GM12878 (cell line): ENCODE measurements around the gene TNFAIP2. TPM values are rescaled to one million over a fixed set of nuclear protein-coding genes. Genes with fewer than 3 reads are reported as not detected.

Experiments
- ATAC-seq: fragments of 200-7000 bp; cut with Tn5 transposase; 3 replicates; pipeline ENCODE4 v1.9.1; 2020; ENCODE audit warnings: mild to moderate bottlenecking, moderate library complexity
- BruUV-seq: library from RNA; stranded (reverse); fragments of 400-500 nt; replicated peaks from 2 replicates; lab custom pipeline; 2021; lab: Mats Ljungman, UMichigan
- CTCF ChIA-PET: fragments of 300-600 bp; sonication (Branson Sonifier 250); formaldehyde crosslinking; extraction: SDS; loops from one replicate; lab custom pipeline; 2021; ENCODE audit warnings: inconsistent platforms; lab: Yijun Ruan, JAX
- POLR2A ChIA-PET: fragments of 350-600 bp; formaldehyde crosslinking; extraction: SDS; loops from one replicate; lab custom pipeline; 2021; ENCODE audit warnings: inconsistent platforms; lab: Charles Lee
- RAD21 ChIA-PET: fragments of 300-600 bp; sonication (Branson Sonifier 250); formaldehyde crosslinking; loops from one replicate; lab custom pipeline; 2023; ENCODE audit warnings: antibody characterized with exemption; ENCODE audit not compliant: unreplicated experiment; lab: Charles Lee
- SMC1A ChIA-PET: fragments of 300-600 bp; sonication (Branson Sonifier 250); formaldehyde crosslinking; loops from one replicate; lab custom pipeline; 2023; ENCODE audit not compliant: unreplicated experiment, uncharacterized antibody; lab: Charles Lee
- DNase-seq: peaks from one replicate; pipeline ENCODE4 v3.0.0-alpha.2; 2011; ENCODE audit warnings: low read depth, low spot score
- FAIRE-seq: peaks from 3 replicates; lab custom pipeline; 2011; peaks lifted over from hg19 to GRCh38; lab: Jason Lieb, UNC
- H2AFZ ChIP-seq: 2 replicates; pipeline ENCODE4 v1.6.0; 2011; ENCODE audit warnings: low read depth, low read length, control low read depth; ENCODE audit not compliant: control insufficient read depth
- H3K27ac ChIP-seq: 2 replicates; pipeline ENCODE4 v1.5.1; 2011; ENCODE audit warnings: control low read depth; ENCODE audit not compliant: control insufficient read depth, insufficient read depth
- H3K27me3 ChIP-seq, 2 experiments: replicated peaks in 1 of 2; 2 replicates each; pipeline versions ENCODE4 v1.6.0 to v1.6.1; 2011; ENCODE audit warnings: low read length in 1 of 2; ENCODE audit not compliant: control insufficient read depth in 2 of 2, insufficient read depth in 2 of 2
- H3K36me3 ChIP-seq, 2 experiments: 2 replicates each; pipeline ENCODE4 v1.5.1; 2011; ENCODE audit warnings: low read length in 1 of 2; ENCODE audit not compliant: control insufficient read depth in 2 of 2, insufficient read depth in 2 of 2
- H3K4me1 ChIP-seq: 2 replicates; pipeline ENCODE4 v1.6.1; 2011; ENCODE audit warnings: mild to moderate bottlenecking, low read length, moderate library complexity, mixed read lengths; ENCODE audit not compliant: control insufficient read depth, insufficient read depth
- H3K4me2 ChIP-seq: 2 replicates; pipeline ENCODE4 v1.6.0; 2011; ENCODE audit warnings: control low read depth; ENCODE audit not compliant: control insufficient read depth, insufficient read depth
- H3K4me3 ChIP-seq: fragments of 200-600 bp; sonication (generic); 2 replicates; pipeline ENCODE4 v1.5.1; 2016
- H3K79me2 ChIP-seq: 2 replicates; pipeline ENCODE4 v1.6.0; 2011; ENCODE audit warnings: low read length; ENCODE audit not compliant: control insufficient read depth, insufficient read depth
- H3K9ac ChIP-seq: 2 replicates; pipeline ENCODE4 v1.8.0; 2011; ENCODE audit warnings: low read length, control low read depth, mixed read lengths; ENCODE audit not compliant: control insufficient read depth, insufficient read depth
- H3K9me3 ChIP-seq: replicated peaks from 3 replicates; pipeline ENCODE4 v1.5.1; 2011; ENCODE audit warnings: mild to moderate bottlenecking, low read length; ENCODE audit not compliant: control insufficient read depth, insufficient read depth
- H4K20me1 ChIP-seq: 2 replicates; pipeline ENCODE4 v1.6.0; 2011; ENCODE audit not compliant: control insufficient read depth, insufficient read depth
- CHD2 ChIP-seq: IDR thresholded peaks from 2 replicates; pipeline ENCODE4 v1.6.1; 2011; ENCODE audit warnings: low read depth, low read length, improper control_type of control experiment, borderline replicate concordance
- CREB1 ChIP-seq: IDR thresholded peaks from 2 replicates; pipeline ENCODE4 v1.6.1; 2012; ENCODE audit warnings: low read depth, mild to moderate bottlenecking, inconsistent platforms
- CREM ChIP-seq: IDR thresholded peaks from 2 replicates; pipeline ENCODE4 v1.6.1; 2014; ENCODE audit warnings: antibody characterized with exemption, low read depth
- IKZF2 ChIP-seq, 2 experiments: fragments of 450-650 bp; IDR thresholded peaks; 2 replicates each; pipeline ENCODE4 v1.6.1; 2017; ENCODE audit warnings: mild to moderate bottlenecking in 2 of 2, moderate library complexity in 2 of 2
- IRF5 ChIP-seq: fragments of 450-650 bp; IDR thresholded peaks from 2 replicates; pipeline ENCODE4 v1.6.1; 2017; ENCODE audit warnings: borderline replicate concordance
- MEF2B ChIP-seq: fragments of 450-650 bp; IDR thresholded peaks from 2 replicates; pipeline ENCODE4 v1.6.1; 2018; ENCODE audit warnings: mild to moderate bottlenecking, moderate library complexity; ENCODE audit not compliant: partially characterized antibody, poor library complexity, severe bottlenecking
- NFYA ChIP-seq: IDR thresholded peaks from 2 replicates; pipeline ENCODE4 v1.6.1; 2011; ENCODE audit warnings: low read depth, mild to moderate bottlenecking, low read length, improper control_type of control experiment, borderline replicate concordance
- POU2F2 ChIP-seq: IDR thresholded peaks from 3 replicates; pipeline ENCODE4 v1.6.1; 2011; ENCODE audit warnings: low read depth, mild to moderate bottlenecking, low read length, borderline replicate concordance
- RAD21 ChIP-seq: IDR thresholded peaks from 2 replicates; pipeline ENCODE4 v1.6.1; 2011; ENCODE audit warnings: mild to moderate bottlenecking, low read depth, low read length, moderate library complexity; ENCODE audit not compliant: insufficient read depth
- RFX5 ChIP-seq: IDR thresholded peaks from 2 replicates; pipeline ENCODE4 v1.6.1; 2011; ENCODE audit warnings: low read depth, low read length, improper control_type of control experiment
- SMAD1 ChIP-seq: fragments of 450-650 bp; IDR thresholded peaks from 2 replicates; pipeline ENCODE4 v1.6.1; 2018; ENCODE audit warnings: mild to moderate bottlenecking, low read depth; ENCODE audit not compliant: partially characterized antibody
- SREBF1 ChIP-seq: IDR thresholded peaks from 2 replicates; pipeline ENCODE4 v1.6.1; 2012; ENCODE audit warnings: mild to moderate bottlenecking, low read length
- TCF7 ChIP-seq: IDR thresholded peaks from 2 replicates; pipeline ENCODE4 v1.6.1; 2014; ENCODE audit warnings: antibody characterized with exemption, borderline replicate concordance
- YY1 ChIP-seq: IDR thresholded peaks from 2 replicates; pipeline ENCODE4 v1.6.1; 2011; ENCODE audit warnings: low read depth, mild to moderate bottlenecking, low read length
- WGBS: methylation state at CpG from one replicate; pipeline ENCODE4 v1.1.6; 2016; ENCODE audit warnings: low lambda C conversion rate; ENCODE audit not compliant: insufficient replicate concordance, insufficient coverage; ENCODE audit errors: missing lambda C conversion rate; 5-methylcytosine and 5-hydroxymethylcytosine counted together
- in situ Hi-C: fragments of 300-500 bp; cut with MboI; formaldehyde crosslinking; loops from 9 replicates; pipeline ENCODE4 v1.14.3; 2018; ENCODE audit warnings: mixed read lengths
- intact Hi-C: fragments of 100-400 bp; cut with micrococcal nuclease; formaldehyde crosslinking; loops from one replicate; pipeline ENCODE4 v1.14.2; 2022; ENCODE audit not compliant: unreplicated experiment
- polyA plus RNA-seq, 11 experiments: library from polyadenylated mRNA; depleted of rRNA in 4 of 11; unstranded in 6 of 11; stranded (reverse) in 5 of 11; fragments of >200 nt; fragmentation: Nextera tagmentation in 4 of 11; fragmentation: Illumina TruSeq in 1 of 11; extraction: Ambion mirVana in 4 of 11; extraction: Trizol in 1 of 11; gene quantifications; 1 replicate in 1 of 11; 2 replicates in 10 of 11; pipeline versions ENCODE4 v1.2.1 to v1.2.3, GENCODE V29; 2011 to 2016; ENCODE audit warnings: inconsistent platforms in 2 of 11, missing spikeins in 2 of 11, low read depth in 1 of 11
- total RNA-seq, 4 experiments: library from RNA; depleted of rRNA in 3 of 4; stranded (reverse); fragments of >200 nt in 3 of 4; fragmentation: Illumina TruSeq in 1 of 4; extraction: Trizol in 1 of 4; gene quantifications; 2 replicates each; pipeline versions ENCODE4 v1.2.1 to v1.2.3, GENCODE V29; 2013 to 2021

TNFAIP2 gene
- total and polyA plus RNA-seq, 10 of the 15 experiments (the other 5 are each of a cell fraction or from before 2014, with no cell fraction given), result 7.1 to 150 (median 74.5) TPM

GRCh38 chr14:103186241-103186822, 63.1 kb downstream of the TNFAIP2 start:
- H3K27ac ChIP-seq, result no peak overlapping the region
- CTCF ChIA-PET, result interaction anchor here (0.6 to 13.7 kb wide), 9 partner anchors 22 to 142 kb away, joined by 3 to 202 read pairs (median 4); no protein-coding TSS in a partner anchor
- H3K4me1 ChIP-seq, result no peaks in the 10 kb centered on the region
- BruUV-seq, result no TSS peak
- no peaks in the 10 kb centered on the region for H3K36me3 ChIP-seq
- no peak overlapping the region for H3K9ac ChIP-seq
- FAIRE-seq (no peak), ATAC-seq (no peak), DNase-seq (no peak)
- intact Hi-C loops, result loop anchor here (5.0 kb wide), 1 partner anchor 44 kb away; no protein-coding TSS in a partner anchor
- RAD21 ChIA-PET, result interaction anchor here (2.4 kb wide), 1 partner anchor 81 kb away, joined by 28 read pairs; no protein-coding TSS in a partner anchor
- no peak overlapping the region for H2AFZ ChIP-seq
- POLR2A ChIA-PET, result interaction anchor here (1.3 kb wide), 1 partner anchor 82 kb away, joined by 4 read pairs; no protein-coding TSS in a partner anchor
- no peaks in the 10 kb centered on the region for H3K79me2 ChIP-seq
- in situ Hi-C loops, result no loop called here
- no peaks in the 10 kb centered on the region for H4K20me1 ChIP-seq
- 43% methylated on average over 9 of the region's 9 CpGs for WGBS
- no peak overlapping the region for H3K4me2 ChIP-seq
- H3K4me3 ChIP-seq, result no peak overlapping the region
- TF ChIP-seq IKZF2 (IDR thresholded peaks at IDR 0.05) (no peak), RAD21 (no peak), POU2F2 (no peak), RFX5 (no peak), MEF2B (no peak), CREB1 (no peak), SREBF1 (no peak), CREM (no peak), NFYA (no peak), CHD2 (no peak), IRF5 (no peak), YY1 (no peak), TCF7 (no peak), SMAD1 (no peak)
- H3K9me3 ChIP-seq, result no peaks in the 10 kb centered on the region; the same call in 2 of the 3 replicates
- H3K27me3 ChIP-seq, result peaks cover 0 to 2% of the 10 kb centered on the region in 2 experiments; a peak in 1 of 4 replicates
- SMC1A ChIA-PET, result interaction anchor here (0.6 to 6.0 kb wide), 6 partner anchors 33 to 663 kb away, joined by 3 to 76 read pairs (median 4); no protein-coding TSS in a partner anchor

Other genes with a start within 250 kb of the TNFAIP2 start
- 0.11 and 0.17 TPM in 2 replicates for gene AMN, start 200.8 kb upstream of the TNFAIP2 start, total RNA-seq (2014; rRNA removed)
- gene AMN, start 200.8 kb upstream of the TNFAIP2 start, total RNA-seq (2014; rRNA removed; fragmentation: Illumina TruSeq; extraction: Trizol), result not detected in 2 replicates
- gene AMN, start 200.8 kb upstream of the TNFAIP2 start, total RNA-seq (2021), result 0.33 and 0.82 TPM in 2 replicates
- 0.04 and 0.10 TPM in 2 replicates for gene AMN, start 200.8 kb upstream of the TNFAIP2 start, polyA plus RNA-seq (2011; rRNA removed)
- 0.03 TPM in 1 of 2 replicates, not detected in the other for gene AMN, start 200.8 kb upstream of the TNFAIP2 start, polyA plus RNA-seq (2014; fragmentation: Illumina TruSeq; extraction: Trizol)
- gene AMN, start 200.8 kb upstream of the TNFAIP2 start, polyA plus RNA-seq (2014; fragmentation: Nextera tagmentation; extraction: Ambion mirVana), result not detected
- 0.24 TPM in 1 of 2 replicates, not detected in the other for gene AMN, start 200.8 kb upstream of the TNFAIP2 start, polyA plus RNA-seq (2014; rRNA removed)
- gene AMN, start 200.8 kb upstream of the TNFAIP2 start, polyA plus RNA-seq (2016; fragmentation: Nextera tagmentation; extraction: Ambion mirVana), result not detected
- 15.3 and 19.9 TPM in 2 replicates for gene CDC42BPB, start 65.9 kb upstream of the TNFAIP2 start, total RNA-seq (2014; rRNA removed)
- gene CDC42BPB, start 65.9 kb upstream of the TNFAIP2 start, total RNA-seq (2014; rRNA removed; fragmentation: Illumina TruSeq; extraction: Trizol), result 10.0 and 10.7 TPM in 2 replicates
- 20.3 and 22.0 TPM in 2 replicates for gene CDC42BPB, start 65.9 kb upstream of the TNFAIP2 start, total RNA-seq (2021)
- gene CDC42BPB, start 65.9 kb upstream of the TNFAIP2 start, polyA plus RNA-seq (2011; rRNA removed), result 17.4 and 22.1 TPM in 2 replicates
- gene CDC42BPB, start 65.9 kb upstream of the TNFAIP2 start, polyA plus RNA-seq (2014; fragmentation: Illumina TruSeq; extraction: Trizol), result 8.4 and 15.9 TPM in 2 replicates
- under 1 TPM; 0.42 to 0.46 TPM for gene CDC42BPB, start 65.9 kb upstream of the TNFAIP2 start, polyA plus RNA-seq (2014; fragmentation: Nextera tagmentation; extraction: Ambion mirVana)
- gene CDC42BPB, start 65.9 kb upstream of the TNFAIP2 start, polyA plus RNA-seq (2014; rRNA removed), result 18.3 and 23.6 TPM in 2 replicates
- gene CDC42BPB, start 65.9 kb upstream of the TNFAIP2 start, polyA plus RNA-seq (2016; fragmentation: Nextera tagmentation; extraction: Ambion mirVana), result 1 to 10 TPM in 1 of 2 experiments, under 1 TPM in 1; 0.82 to 1.7 TPM
- gene LBHD2, start 39.3 kb upstream of the TNFAIP2 start, total RNA-seq (2014; rRNA removed), result not detected in 2 replicates
- not detected in 2 replicates for gene LBHD2, start 39.3 kb upstream of the TNFAIP2 start, total RNA-seq (2014; rRNA removed; fragmentation: Illumina TruSeq; extraction: Trizol)
- gene LBHD2, start 39.3 kb upstream of the TNFAIP2 start, total RNA-seq (2021), result not detected in 2 replicates
- not detected in 2 replicates for gene LBHD2, start 39.3 kb upstream of the TNFAIP2 start, polyA plus RNA-seq (2011; rRNA removed)
- gene LBHD2, start 39.3 kb upstream of the TNFAIP2 start, polyA plus RNA-seq (2014; fragmentation: Illumina TruSeq; extraction: Trizol), result not detected in 2 replicates
- gene LBHD2, start 39.3 kb upstream of the TNFAIP2 start, polyA plus RNA-seq (2014; fragmentation: Nextera tagmentation; extraction: Ambion mirVana), result not detected
- not detected in 2 replicates for gene LBHD2, start 39.3 kb upstream of the TNFAIP2 start, polyA plus RNA-seq (2014; rRNA removed)
- not detected for gene LBHD2, start 39.3 kb upstream of the TNFAIP2 start, polyA plus RNA-seq (2016; fragmentation: Nextera tagmentation; extraction: Ambion mirVana)
- not detected in 2 replicates for gene EXOC3L4, start 28.7 kb upstream of the TNFAIP2 start, total RNA-seq (2014; rRNA removed)
- gene EXOC3L4, start 28.7 kb upstream of the TNFAIP2 start, total RNA-seq (2014; rRNA removed; fragmentation: Illumina TruSeq; extraction: Trizol), result not detected in 2 replicates
- gene EXOC3L4, start 28.7 kb upstream of the TNFAIP2 start, total RNA-seq (2021), result not detected in 2 replicates
- not detected in 2 replicates for gene EXOC3L4, start 28.7 kb upstream of the TNFAIP2 start, polyA plus RNA-seq (2011; rRNA removed)
- gene EXOC3L4, start 28.7 kb upstream of the TNFAIP2 start, polyA plus RNA-seq (2014; fragmentation: Illumina TruSeq; extraction: Trizol), result not detected in 2 replicates
- not detected for gene EXOC3L4, start 28.7 kb upstream of the TNFAIP2 start, polyA plus RNA-seq (2014; fragmentation: Nextera tagmentation; extraction: Ambion mirVana)
- not detected in 2 replicates for gene EXOC3L4, start 28.7 kb upstream of the TNFAIP2 start, polyA plus RNA-seq (2014; rRNA removed)
- not detected for gene EXOC3L4, start 28.7 kb upstream of the TNFAIP2 start, polyA plus RNA-seq (2016; fragmentation: Nextera tagmentation; extraction: Ambion mirVana)
- 68.6 and 75.6 TPM in 2 replicates for gene EIF5, start 210.8 kb downstream of the TNFAIP2 start, total RNA-seq (2014; rRNA removed)
- 84.1 and 92.7 TPM in 2 replicates for gene EIF5, start 210.8 kb downstream of the TNFAIP2 start, total RNA-seq (2014; rRNA removed; fragmentation: Illumina TruSeq; extraction: Trizol)
- gene EIF5, start 210.8 kb downstream of the TNFAIP2 start, total RNA-seq (2021), result 156 and 166 TPM in 2 replicates
- gene EIF5, start 210.8 kb downstream of the TNFAIP2 start, polyA plus RNA-seq (2011; rRNA removed), result 268 and 275 TPM in 2 replicates
- 137 and 204 TPM in 2 replicates for gene EIF5, start 210.8 kb downstream of the TNFAIP2 start, polyA plus RNA-seq (2014; fragmentation: Illumina TruSeq; extraction: Trizol)
- gene EIF5, start 210.8 kb downstream of the TNFAIP2 start, polyA plus RNA-seq (2014; fragmentation: Nextera tagmentation; extraction: Ambion mirVana), result 10 to 100 TPM; 51.2 to 80.9 TPM
- 83.2 and 89.1 TPM in 2 replicates for gene EIF5, start 210.8 kb downstream of the TNFAIP2 start, polyA plus RNA-seq (2014; rRNA removed)
- gene EIF5, start 210.8 kb downstream of the TNFAIP2 start, polyA plus RNA-seq (2016; fragmentation: Nextera tagmentation; extraction: Ambion mirVana), result 100 to 1,000 TPM; 312 to 360 TPM